GM12875 (cell line): ENCODE data around the gene MGAT5.

Experiments
- H3K4me3 ChIP-seq: one replicate; pipeline ENCODE4 v1.5.1; 2011; ENCODE audit warnings: low read depth, low read length, control low read depth
- TF ChIP-seq, protein P1 (sequence below): IDR thresholded peaks from 2 replicates; pipeline ENCODE4 v1.5.1; 2011; ENCODE audit warnings: low read depth, mild to moderate bottlenecking, control low read depth, inconsistent platforms, low read length, moderate library complexity, borderline replicate concordance; ENCODE audit not compliant: insufficient read depth

The MGAT5 gene

DNA sequence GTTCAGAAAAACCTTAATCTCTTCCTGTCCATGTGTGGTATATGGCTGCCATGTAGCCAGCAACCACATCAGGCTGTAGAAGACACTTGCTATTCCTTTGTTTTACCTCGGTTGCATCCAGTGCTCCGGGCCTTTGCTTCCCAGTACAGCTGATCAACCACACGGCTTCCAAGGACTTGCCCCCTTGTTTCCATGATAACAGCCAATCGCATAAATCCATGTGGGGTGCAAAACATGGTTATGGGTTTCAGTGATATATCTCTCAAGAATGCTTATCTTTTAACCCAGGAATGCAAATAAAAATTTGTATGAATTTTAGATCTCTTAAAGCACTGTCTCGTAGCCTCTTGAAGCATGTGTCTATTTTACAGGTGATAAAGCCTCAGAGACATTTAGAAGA is 118.3 kb downstream of the MGAT5 start:
- H3K4me3 ChIP-seq, result no peak overlapping the region
- TF ChIP-seq, protein P1, sequence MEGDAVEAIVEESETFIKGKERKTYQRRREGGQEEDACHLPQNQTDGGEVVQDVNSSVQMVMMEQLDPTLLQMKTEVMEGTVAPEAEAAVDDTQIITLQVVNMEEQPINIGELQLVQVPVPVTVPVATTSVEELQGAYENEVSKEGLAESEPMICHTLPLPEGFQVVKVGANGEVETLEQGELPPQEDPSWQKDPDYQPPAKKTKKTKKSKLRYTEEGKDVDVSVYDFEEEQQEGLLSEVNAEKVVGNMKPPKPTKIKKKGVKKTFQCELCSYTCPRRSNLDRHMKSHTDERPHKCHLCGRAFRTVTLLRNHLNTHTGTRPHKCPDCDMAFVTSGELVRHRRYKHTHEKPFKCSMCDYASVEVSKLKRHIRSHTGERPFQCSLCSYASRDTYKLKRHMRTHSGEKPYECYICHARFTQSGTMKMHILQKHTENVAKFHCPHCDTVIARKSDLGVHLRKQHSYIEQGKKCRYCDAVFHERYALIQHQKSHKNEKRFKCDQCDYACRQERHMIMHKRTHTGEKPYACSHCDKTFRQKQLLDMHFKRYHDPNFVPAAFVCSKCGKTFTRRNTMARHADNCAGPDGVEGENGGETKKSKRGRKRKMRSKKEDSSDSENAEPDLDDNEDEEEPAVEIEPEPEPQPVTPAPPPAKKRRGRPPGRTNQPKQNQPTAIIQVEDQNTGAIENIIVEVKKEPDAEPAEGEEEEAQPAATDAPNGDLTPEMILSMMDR, result no peak

GRCh38 chr2:134372611-134373131 is 118.8 kb downstream of the MGAT5 start:
- TF ChIP-seq, protein P1, result no peak
- no peak overlapping the region for H3K4me3 ChIP-seq

- H3K4me3 ChIP-seq, result no peak overlapping the region
- TF ChIP-seq, protein P1, result no peak
Measured at GRCh38 chr2:134375935-134376334, 122.1 kb downstream of the MGAT5 start.

DNA sequence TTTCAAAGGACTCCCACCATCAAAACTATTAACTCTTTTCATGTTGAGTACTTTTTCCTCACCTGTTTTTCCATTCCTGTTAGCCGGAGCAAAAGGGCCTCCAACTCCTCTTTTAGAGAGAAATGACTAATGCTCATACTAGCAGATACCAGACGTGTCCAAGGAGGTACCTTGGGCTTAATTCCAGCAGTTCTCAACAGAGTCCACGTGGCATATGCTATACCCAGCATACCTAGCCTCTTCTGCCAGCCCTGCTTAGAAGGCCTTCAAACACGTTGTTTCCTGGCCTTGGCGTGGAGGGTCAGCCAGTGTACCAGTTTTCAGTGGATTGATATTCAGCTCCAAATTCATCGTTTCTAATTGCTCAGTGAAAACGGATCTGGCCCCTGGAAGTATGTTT is 123.9 kb downstream of the MGAT5 start:
- TF ChIP-seq, protein P1, result no peak
- H3K4me3 ChIP-seq, result no peak overlapping the region

- TF ChIP-seq, protein P1, result no peak
- H3K4me3 ChIP-seq, result no peak overlapping the region
Measured at GRCh38 chr2:134379293-134379692, 125.4 kb downstream of the MGAT5 start.

DNA sequence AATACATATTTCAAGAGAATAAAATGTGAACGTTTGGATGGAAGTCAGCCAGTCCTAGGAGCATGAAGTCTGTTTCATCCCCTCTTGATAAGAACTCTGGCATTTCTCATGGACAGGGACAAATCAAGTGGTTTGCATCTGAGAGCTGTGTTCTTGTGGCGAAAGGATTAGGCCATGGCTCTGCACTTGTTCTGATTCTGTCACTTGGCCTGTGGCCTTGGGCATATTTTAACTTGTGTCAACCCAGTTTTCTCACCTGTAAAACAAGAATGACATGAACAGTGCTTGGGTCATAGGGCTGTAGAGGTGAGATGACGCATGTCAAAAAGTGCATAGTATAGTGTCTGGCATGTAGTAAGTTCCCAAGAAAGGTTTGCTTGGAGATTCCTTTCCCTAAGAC is 125.8 kb downstream of the MGAT5 start:
- TF ChIP-seq, protein P1, result no peak
- no peak overlapping the region for H3K4me3 ChIP-seq

DNA sequence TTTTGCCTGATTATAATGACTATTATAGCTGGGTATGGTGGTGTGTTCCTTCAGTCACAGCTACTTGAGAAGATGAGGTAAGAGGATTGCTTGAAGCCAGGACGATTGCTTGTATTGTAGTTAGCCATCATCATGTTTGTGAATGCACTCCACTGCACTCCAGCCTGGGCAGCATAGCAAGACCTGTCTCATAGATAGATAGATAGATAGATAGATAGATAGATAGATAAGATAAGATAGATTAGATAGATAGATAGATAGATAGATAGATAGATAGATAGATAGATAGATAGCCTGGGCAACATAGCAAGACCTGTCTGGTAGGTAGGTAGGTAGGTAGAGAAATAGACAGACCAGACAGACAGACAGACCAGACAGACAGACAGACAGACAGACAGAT is 127.3 kb downstream of the MGAT5 start:
- H3K4me3 ChIP-seq, result no peak overlapping the region
- TF ChIP-seq, protein P1, result no peak
